KBM-7 (cell line): Measurements from ENCODE around the gene CACNA1C.
A peak's percentile ranks its signal among the peaks of the same experiment; 100 is the strongest.

Experiments
- DNase-seq: peaks from one replicate; pipeline ENCODE4 v3.0.0-alpha.2; 2015
- in situ Hi-C: fragments of 300-500 bp; cut with MboI; formaldehyde crosslinking; loops from 2 replicates; pipeline ENCODE4 v1.14.3; 2020; ENCODE audit warnings: low sequenced_read_pairs, low pct_unique_long_range_greater_than_20kb, mixed read lengths

CACNA1C gene

GRCh38 chr12:2291182-2291832 lies 238.5 kb downstream of the CACNA1C start:
- in situ Hi-C loops = no loop called here
- peak; percentile 79 for DNase-seq

GRCh38 chr12:2291947-2292346 lies 239.2 kb downstream of the CACNA1C start:
- no peak for DNase-seq
- in situ Hi-C loops = no loop called here

GRCh38 chr12:2292560-2292959 lies 239.8 kb downstream of the CACNA1C start:
- in situ Hi-C loops = no loop called here
- no peak for DNase-seq

GRCh38 chr12:2294651-2295475 lies 242.1 kb downstream of the CACNA1C start:
- in situ Hi-C loops = no loop called here

GRCh38 chr12:2295941-2296461 lies 243.2 kb downstream of the CACNA1C start:
- in situ Hi-C loops = no loop called here
- DNase-seq = peak; percentile 21

More at GRCh38 chr12:2294651-2295475, 242.1 kb downstream of the CACNA1C start:
- DNase-seq = peak; percentile 91

GRCh38 chr12:2297004-2297403 lies 244.2 kb downstream of the CACNA1C start:
- in situ Hi-C loops = no loop called here
- no peak for DNase-seq

- in situ Hi-C loops = no loop called here
- no peak for DNase-seq
These were observed 244.9 kb downstream of the CACNA1C start for GRCh38 chr12:2297658-2298057.

- in situ Hi-C loops = no loop called here
These were observed 245.9 kb downstream of the CACNA1C start for GRCh38 chr12:2298556-2299200.

GRCh38 chr12:2299206-2299605 lies 246.4 kb downstream of the CACNA1C start:
- in situ Hi-C loops = no loop called here
- peak; percentile 95 for DNase-seq

More at GRCh38 chr12:2298556-2299200, 245.9 kb downstream of the CACNA1C start:
- no peak for DNase-seq

GRCh38 chr12:2300168-2300567 lies 247.4 kb downstream of the CACNA1C start:
- in situ Hi-C loops = no loop called here
- no peak for DNase-seq

- DNase-seq = no peak
- in situ Hi-C loops = no loop called here
These were observed 248.1 kb downstream of the CACNA1C start for GRCh38 chr12:2300886-2301285.

GRCh38 chr12:2301531-2302461 lies 249.0 kb downstream of the CACNA1C start:
- no peak for DNase-seq

GRCh38 chr12:2302711-2303580 lies 250.2 kb downstream of the CACNA1C start:
- no peak for DNase-seq
- in situ Hi-C loops = no loop called here

More at GRCh38 chr12:2301531-2302461, 249.0 kb downstream of the CACNA1C start:
- in situ Hi-C loops = no loop called here

- DNase-seq = no peak
- in situ Hi-C loops = no loop called here
These were observed 251.4 kb downstream of the CACNA1C start for GRCh38 chr12:2304223-2304622.

GRCh38 chr12:2306012-2306411 lies 253.2 kb downstream of the CACNA1C start:
- in situ Hi-C loops = no loop called here
- DNase-seq = peak; percentile 97

- in situ Hi-C loops = no loop called here
- peak; percentile 75 for DNase-seq
These were observed 253.9 kb downstream of the CACNA1C start for GRCh38 chr12:2306735-2307134.

GRCh38 chr12:2307550-2307949 lies 254.8 kb downstream of the CACNA1C start:
- in situ Hi-C loops = no loop called here
- DNase-seq = no peak

- in situ Hi-C loops = no loop called here
These were observed 256.9 kb downstream of the CACNA1C start for GRCh38 chr12:2309647-2310046.

More at GRCh38 chr12:2309647-2310046, 256.9 kb downstream of the CACNA1C start:
- peak; percentile 73 for DNase-seq
